Measurements from ENCODE around the gene RBMY1A1. TPM values are rescaled to one million over a fixed set of nuclear protein-coding genes. Genes with fewer than 3 reads are reported as not detected.
"Not testable (repeated sequence)": the region's sequence is repeated elsewhere in the genome, so short reads cannot be mapped to it uniquely, and the experiment has no call there.

The RBMY1A1 gene
- total RNA-seq = not detected
- long read RNA-seq = 0 reads

DNA sequence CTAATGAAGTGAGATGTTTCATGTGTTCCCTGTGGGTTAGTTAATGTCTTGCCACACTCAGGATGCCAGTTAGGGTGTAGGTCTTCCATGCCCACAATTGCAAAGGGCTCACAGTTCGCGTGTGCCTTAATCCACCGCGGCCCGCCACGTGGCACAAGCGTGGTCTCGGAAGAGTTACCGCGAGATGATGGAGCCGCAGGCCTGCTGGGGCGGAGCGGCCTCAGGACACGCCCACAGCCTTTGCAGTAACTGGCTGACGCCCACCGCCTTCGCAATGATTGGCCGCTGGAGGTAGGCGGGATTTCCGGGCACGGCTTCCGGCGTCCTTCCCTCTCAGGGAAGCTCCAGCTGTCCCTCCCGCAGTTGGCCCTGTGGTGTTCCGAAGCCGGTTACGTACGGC is at the start of gene RBMY1A1:
Gene RBMY1A1, plus strand, starts transcription at position 301 of the 400 bp plus-strand sequence. CDS start 2,013 bp downstream, outside the sequence.
- intact Hi-C loops (cut with DNase I); H3K27me3 ChIP-seq; H3K9me3 ChIP-seq; DNase-seq; H3K4me3 ChIP-seq; H3K4me1 ChIP-seq; H3K36me3 ChIP-seq; H3K27ac ChIP-seq; ATAC-seq: not testable (repeated sequence)

DNA sequence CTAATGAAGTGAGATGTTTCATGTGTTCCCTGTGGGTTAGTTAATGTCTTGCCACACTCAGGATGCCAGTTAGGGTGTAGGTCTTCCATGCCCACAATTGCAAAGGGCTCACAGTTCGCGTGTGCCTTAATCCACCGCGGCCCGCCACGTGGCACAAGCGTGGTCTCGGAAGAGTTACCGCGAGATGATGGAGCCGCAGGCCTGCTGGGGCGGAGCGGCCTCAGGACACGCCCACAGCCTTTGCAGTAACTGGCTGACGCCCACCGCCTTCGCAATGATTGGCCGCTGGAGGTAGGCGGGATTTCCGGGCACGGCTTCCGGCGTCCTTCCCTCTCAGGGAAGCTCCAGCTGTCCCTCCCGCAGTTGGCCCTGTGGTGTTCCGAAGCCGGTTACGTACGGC is 23.6 kb upstream of the RBMY1A1 start, which contains the start of gene RBMY1B:
Gene RBMY1B, plus strand, starts transcription at position 301 of the 400 bp plus-strand sequence. CDS start 2,013 bp downstream, outside the sequence.
- H3K36me3 ChIP-seq; ATAC-seq; H3K4me3 ChIP-seq; H3K27ac ChIP-seq; H3K4me1 ChIP-seq; intact Hi-C loops (cut with DNase I); DNase-seq; H3K27me3 ChIP-seq; H3K9me3 ChIP-seq: not testable (repeated sequence)

DNA sequence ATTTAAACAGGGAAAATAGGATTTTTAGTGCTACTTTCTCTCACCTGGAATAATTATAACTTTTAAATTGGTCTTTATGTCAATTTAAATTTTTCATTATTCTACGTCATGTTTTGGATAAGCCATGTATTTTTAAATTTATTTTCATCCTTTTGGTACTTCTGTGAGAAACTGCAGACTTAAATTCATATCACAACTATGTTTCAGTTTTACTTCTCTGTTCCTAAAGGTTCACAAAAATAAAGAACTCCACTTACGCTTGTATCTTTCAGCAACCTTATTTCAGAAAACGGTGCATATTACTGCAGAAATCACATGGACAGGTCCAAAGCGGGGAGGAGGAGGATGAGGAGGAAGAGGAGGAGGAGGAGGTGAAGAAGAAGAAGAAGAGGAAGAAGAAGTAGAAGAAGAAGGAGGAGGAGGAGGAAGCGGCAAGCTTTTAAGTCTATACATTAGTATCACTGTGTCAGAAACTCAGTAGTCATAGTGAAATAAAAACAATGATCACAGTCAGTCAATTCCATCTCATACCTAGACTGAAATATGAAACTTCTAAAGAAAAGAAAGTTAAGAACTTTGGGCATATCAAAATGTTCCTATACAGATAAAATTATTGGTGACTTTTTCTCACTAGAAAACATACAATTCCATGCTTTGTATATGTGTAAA is 24.8 kb downstream of the RBMY1A1 start:
- H3K4me3 ChIP-seq; ATAC-seq; DNase-seq; H3K9me3 ChIP-seq; H3K27ac ChIP-seq; H3K27me3 ChIP-seq; H3K36me3 ChIP-seq; intact Hi-C loops (cut with DNase I); H3K4me1 ChIP-seq: not testable (repeated sequence)

DNA sequence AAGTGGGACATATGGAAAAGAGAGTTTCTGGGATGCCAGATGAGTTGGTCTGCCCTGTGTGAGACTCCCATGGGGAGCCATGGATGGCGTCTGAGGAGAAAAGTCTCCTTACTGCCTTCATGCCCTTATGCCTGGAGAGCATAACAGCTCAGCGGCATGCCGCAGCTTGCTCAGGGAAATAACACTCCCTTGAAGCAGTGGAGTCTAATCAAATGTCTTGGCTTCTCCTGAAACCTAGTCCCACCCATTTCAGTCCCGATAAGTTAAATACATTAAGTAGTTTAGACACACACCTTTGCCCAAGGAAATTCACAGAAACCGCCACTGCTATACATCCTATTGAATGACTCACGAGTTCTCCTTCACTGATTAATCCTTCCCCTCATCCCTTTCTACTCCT is 50.8 kb downstream of the RBMY1A1 start:
- Histone ChIP-seq H3K4me1 (no peaks in the 10 kb centered on the region), H3K36me3 (no peaks in the 10 kb centered on the region), H3K27me3 (no peaks in the 10 kb centered on the region), H3K4me3 (no peak overlapping the region), H3K27ac (no peak overlapping the region), H3K9me3 (no peaks in the 10 kb centered on the region)
- DNase-seq = no peak
- intact Hi-C loops (cut with DNase I) = no loop called here
- TF ChIP-seq, protein P1, sequence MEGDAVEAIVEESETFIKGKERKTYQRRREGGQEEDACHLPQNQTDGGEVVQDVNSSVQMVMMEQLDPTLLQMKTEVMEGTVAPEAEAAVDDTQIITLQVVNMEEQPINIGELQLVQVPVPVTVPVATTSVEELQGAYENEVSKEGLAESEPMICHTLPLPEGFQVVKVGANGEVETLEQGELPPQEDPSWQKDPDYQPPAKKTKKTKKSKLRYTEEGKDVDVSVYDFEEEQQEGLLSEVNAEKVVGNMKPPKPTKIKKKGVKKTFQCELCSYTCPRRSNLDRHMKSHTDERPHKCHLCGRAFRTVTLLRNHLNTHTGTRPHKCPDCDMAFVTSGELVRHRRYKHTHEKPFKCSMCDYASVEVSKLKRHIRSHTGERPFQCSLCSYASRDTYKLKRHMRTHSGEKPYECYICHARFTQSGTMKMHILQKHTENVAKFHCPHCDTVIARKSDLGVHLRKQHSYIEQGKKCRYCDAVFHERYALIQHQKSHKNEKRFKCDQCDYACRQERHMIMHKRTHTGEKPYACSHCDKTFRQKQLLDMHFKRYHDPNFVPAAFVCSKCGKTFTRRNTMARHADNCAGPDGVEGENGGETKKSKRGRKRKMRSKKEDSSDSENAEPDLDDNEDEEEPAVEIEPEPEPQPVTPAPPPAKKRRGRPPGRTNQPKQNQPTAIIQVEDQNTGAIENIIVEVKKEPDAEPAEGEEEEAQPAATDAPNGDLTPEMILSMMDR (IDR thresholded peaks at IDR 0.05) = no peak
- ATAC-seq = no peak

DNA sequence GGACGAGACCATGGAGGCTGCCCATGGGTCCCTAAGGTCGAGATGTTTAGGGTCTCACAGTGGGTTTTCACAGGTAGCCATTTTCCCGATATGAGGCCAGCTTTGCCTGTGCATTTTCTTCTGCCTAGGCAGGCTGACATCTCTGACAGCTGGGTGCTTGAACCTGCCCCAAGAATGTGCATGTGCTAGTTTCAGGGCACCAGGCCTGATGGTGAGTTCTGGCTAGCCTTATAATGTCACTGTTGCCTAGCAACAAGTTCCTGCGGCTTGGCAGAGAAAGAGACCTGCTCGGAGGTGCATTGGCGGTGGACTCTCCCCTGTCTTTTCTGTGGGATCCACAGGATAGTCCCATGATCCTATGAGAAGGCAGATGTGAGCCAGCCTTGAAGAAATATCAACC is 51.8 kb downstream of the RBMY1A1 start:
- ATAC-seq; H3K27me3 ChIP-seq; intact Hi-C loops (cut with DNase I); DNase-seq; H3K36me3 ChIP-seq; H3K4me1 ChIP-seq; H3K4me3 ChIP-seq; H3K9me3 ChIP-seq; H3K27ac ChIP-seq: not testable (repeated sequence)

DNA sequence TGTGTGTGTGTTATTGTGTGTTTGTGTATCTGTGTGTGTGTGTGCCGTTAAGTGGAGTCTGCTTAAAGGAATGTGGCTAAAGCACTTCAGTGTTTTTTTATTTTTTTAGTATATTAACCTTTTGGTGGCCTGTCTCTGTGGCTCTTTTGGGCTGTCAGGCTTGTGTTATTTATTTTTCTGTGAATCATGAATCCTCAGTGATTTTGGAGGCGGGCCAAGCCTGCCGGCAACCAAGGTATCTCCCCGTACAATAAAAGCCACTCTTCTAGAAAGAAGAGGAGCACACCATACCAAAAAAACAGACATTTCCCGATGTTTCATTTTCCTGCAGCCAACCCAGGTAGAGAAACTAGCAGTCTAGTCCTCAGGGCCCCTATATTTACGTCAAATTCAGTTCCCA is 57.4 kb downstream of the RBMY1A1 start:
- DNase-seq (no peak), ATAC-seq (no peak)
- Histone ChIP-seq H3K27ac (no peak overlapping the region), H3K36me3 (no peaks in the 10 kb centered on the region), H3K27me3 (no peaks in the 10 kb centered on the region), H3K4me3 (no peak overlapping the region), H3K4me1 (no peaks in the 10 kb centered on the region), H3K9me3 (no peaks in the 10 kb centered on the region)
- intact Hi-C loops (cut with DNase I) = no loop called here
- TF ChIP-seq, protein P1 (IDR thresholded peaks at IDR 0.05) = no peak

DNA sequence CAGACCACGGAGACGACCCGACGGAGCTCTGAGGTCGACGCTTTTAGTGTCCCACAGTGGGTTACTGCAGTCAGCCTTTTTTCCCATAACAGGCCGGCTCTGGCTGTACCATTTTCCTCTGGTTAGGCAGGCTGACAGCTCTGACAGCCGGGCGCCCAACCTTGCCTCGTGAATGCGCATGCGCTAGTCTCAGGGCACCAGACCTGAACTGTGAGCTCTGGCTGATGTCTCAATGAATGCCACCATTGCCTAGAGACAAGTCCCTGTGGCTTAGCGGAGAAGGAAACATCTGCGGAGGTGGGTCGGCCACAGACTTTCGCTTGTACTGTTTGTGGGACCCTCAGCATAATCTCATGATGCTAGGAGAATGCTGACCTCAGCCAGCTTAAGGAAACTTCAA is 61.6 kb downstream of the RBMY1A1 start:
- intact Hi-C loops (cut with DNase I); H3K27ac ChIP-seq; H3K4me1 ChIP-seq; H3K36me3 ChIP-seq; H3K27me3 ChIP-seq; H3K9me3 ChIP-seq; ATAC-seq; H3K4me3 ChIP-seq; DNase-seq: not testable (repeated sequence)

Other genes with a start within 250 kb of the RBMY1A1 start
- not detected for gene RBMY1B, start 23.5 kb upstream of the RBMY1A1 start, total RNA-seq